SK-N-MC (cell line): ENCODE results near the gene FAU.

Experiments
- DNase-seq: peaks from one replicate; pipeline ENCODE4 v3.0.0-alpha.2; 2011; ENCODE audit warnings: low read depth, low spot score
- H3K27ac ChIP-seq: fragments of 200-600 bp; sonication (generic); 2 replicates; pipeline ENCODE4 v1.5.1; 2016; ENCODE audit warnings: mixed run types
- H3K36me3 ChIP-seq: fragments of 200-600 bp; sonication (generic); 2 replicates; pipeline ENCODE4 v1.6.1; 2017; ENCODE audit warnings: antibody characterized with exemption, low read length, mixed read lengths; ENCODE audit not compliant: insufficient read depth
- H3K4me3 ChIP-seq: fragments of 200-600 bp; sonication (generic); 2 replicates; pipeline ENCODE4 v1.5.1; 2016
- H3K9ac ChIP-seq: fragments of 200-600 bp; sonication (generic); 2 replicates; pipeline ENCODE4 v1.8.0; 2017; ENCODE audit warnings: mixed run types, mixed read lengths; ENCODE audit not compliant: insufficient read length
- H3K9me3 ChIP-seq: fragments of 200-600 bp; sonication (generic); 2 replicates; pipeline ENCODE4 v1.6.1; 2017; ENCODE audit warnings: low read depth, mild to moderate bottlenecking, antibody characterized with exemption, low read length, moderate library complexity, mixed read lengths
- EZH2 ChIP-seq: fragments of 200-600 bp; sonication (generic); IDR thresholded peaks from one replicate; pipeline ENCODE4 v1.6.1; 2017; ENCODE audit warnings: antibody characterized with exemption
- FOXP2 ChIP-seq: optimal IDR thresholded peaks from 2 replicates; pipeline ENCODE3; 2011; ENCODE audit warnings: mild to moderate bottlenecking, moderate library complexity; ENCODE audit not compliant: insufficient read depth; ENCODE audit errors: extremely low read length, control extremely low read depth
- POLR2AphosphoS5 ChIP-seq: IDR thresholded peaks from 2 replicates; pipeline ENCODE4 v1.6.1; 2012; ENCODE audit warnings: mild to moderate bottlenecking, low read depth, low read length, borderline replicate concordance

Gene FAU

GRCh38 chr11:65147352-65148075 lies 25.6 kb upstream of the FAU start:
- no peak overlapping the region for H3K27ac ChIP-seq
- DNase-seq: no peak
- TF ChIP-seq FOXP2: no peak
- TF ChIP-seq EZH2: no peak
- no peak for TF ChIP-seq POLR2AphosphoS5
- no peaks in the 10 kb centered on the region for H3K9me3 ChIP-seq
- H3K36me3 ChIP-seq: no peaks in the 10 kb centered on the region
- H3K9ac ChIP-seq: no peak overlapping the region
- no peak overlapping the region for H3K4me3 ChIP-seq

- no peak for DNase-seq
- H3K27ac ChIP-seq: no peak overlapping the region
- H3K9me3 ChIP-seq: no peaks in the 10 kb centered on the region
- no peak overlapping the region for H3K4me3 ChIP-seq
- TF ChIP-seq EZH2: no peak
- TF ChIP-seq POLR2AphosphoS5: no peak
- TF ChIP-seq FOXP2: no peak
- no peaks in the 10 kb centered on the region for H3K36me3 ChIP-seq
- H3K9ac ChIP-seq: no peak overlapping the region
Observed at GRCh38 chr11:65141896-65142494, 20.1 kb upstream of the FAU start.

DNA sequence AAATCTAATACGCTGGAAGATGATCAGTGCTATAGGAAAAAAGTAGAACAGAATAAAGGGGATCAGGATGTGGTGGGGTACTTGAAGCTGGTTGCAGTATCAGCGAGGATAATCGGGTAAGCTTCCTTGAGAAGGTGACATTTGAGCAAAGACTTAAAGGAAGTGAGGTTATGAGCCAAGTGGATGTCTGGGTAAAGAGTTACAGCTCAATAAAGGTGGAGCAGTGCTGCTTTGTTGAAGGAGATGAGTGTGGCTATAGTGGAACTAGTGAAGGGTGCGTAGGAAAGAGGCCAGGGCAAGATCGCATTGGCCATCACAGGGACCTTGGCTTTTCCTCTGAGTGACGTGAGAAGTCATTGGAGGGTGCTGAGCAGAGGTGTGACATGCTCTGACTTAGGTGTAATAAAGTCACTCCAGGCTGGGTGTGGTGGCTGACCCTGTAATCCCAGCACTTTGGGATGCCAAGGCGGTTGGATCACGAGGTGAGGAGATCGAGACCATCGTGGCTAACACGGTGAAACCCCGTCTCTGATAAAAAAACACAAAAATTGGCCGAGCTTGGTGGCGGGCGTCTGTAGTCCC lies 14.7 kb upstream of the FAU start:
- H3K9me3 ChIP-seq: no peaks in the 10 kb centered on the region

GRCh38 chr11:65135633-65136145 lies 13.8 kb upstream of the FAU start:
- TF ChIP-seq EZH2: no peak
- TF ChIP-seq FOXP2: no peak
- no peak overlapping the region for H3K27ac ChIP-seq
- peak overlapping the region; percentile 99 for H3K9ac ChIP-seq
- no peaks in the 10 kb centered on the region for H3K9me3 ChIP-seq
- no peak for DNase-seq
- peaks cover 9% of the 10 kb centered on the region; the same call in 1 of the 2 replicates for H3K36me3 ChIP-seq
- peak overlapping the region; percentile 100 for H3K4me3 ChIP-seq

More for the DNA sequence above, 14.7 kb upstream of the FAU start:
- TF ChIP-seq EZH2: no peak
- TF ChIP-seq FOXP2: no peak
- no peak for TF ChIP-seq POLR2AphosphoS5
- no peak overlapping the region for H3K4me3 ChIP-seq
- H3K36me3 ChIP-seq: no peaks in the 10 kb centered on the region; the same call in 1 of the 2 replicates
- DNase-seq: no peak
- no peak overlapping the region for H3K9ac ChIP-seq
- H3K27ac ChIP-seq: no peak overlapping the region

DNA sequence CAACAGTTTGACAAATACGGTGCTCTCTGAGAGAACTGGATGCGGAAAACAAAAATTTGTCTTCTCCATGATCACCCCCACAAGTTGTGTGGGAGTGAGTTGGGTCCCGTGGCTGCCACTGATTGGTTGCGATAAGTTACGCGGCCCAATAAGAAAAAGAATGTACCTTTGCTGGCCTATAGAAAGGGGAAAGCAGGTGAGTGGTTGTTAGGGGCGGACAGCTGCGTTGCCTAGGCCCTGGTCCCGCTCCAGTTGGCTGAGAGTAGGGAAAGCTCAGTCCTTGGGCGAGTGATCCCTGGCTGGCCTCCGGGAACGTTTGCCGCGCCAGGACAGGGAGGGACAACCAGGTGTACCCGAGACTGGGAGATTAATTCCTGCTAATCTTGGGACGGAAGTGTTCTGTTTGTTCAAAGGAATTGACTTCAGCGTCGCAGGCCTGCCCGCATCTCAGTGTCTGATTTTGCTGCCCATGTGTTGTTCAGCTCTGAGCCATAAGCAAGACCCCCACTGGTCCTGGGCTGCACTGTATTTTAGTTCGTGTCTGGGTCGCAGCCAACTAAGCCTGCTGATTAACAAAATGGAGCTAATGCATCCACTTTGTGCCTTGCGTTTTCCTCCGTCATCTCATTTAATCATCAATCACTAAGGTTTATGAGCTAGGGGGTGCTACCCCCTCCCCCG lies 13.2 kb upstream of the FAU start:
- H3K4me3 ChIP-seq: peak overlapping the region; percentile 100
- peak; percentile 89 for DNase-seq
- H3K9me3 ChIP-seq: no peaks in the 10 kb centered on the region
- H3K36me3 ChIP-seq: peaks cover 9% of the 10 kb centered on the region; the same call in 1 of the 2 replicates
- peak overlapping the region; percentile 99 for H3K27ac ChIP-seq
- H3K9ac ChIP-seq: peak overlapping the region; percentile 99
- TF ChIP-seq POLR2AphosphoS5: peak; percentile 85
- TF ChIP-seq EZH2: no peak
- no peak for TF ChIP-seq FOXP2

GRCh38 chr11:65134240-65134951 lies 12.5 kb upstream of the FAU start, which contains the start of gene SYVN1:
SYVN1 (minus strand) TSS chr11:65134519; CDS start chr11:65133601, 918 bp downstream.
- DNase-seq: peak; percentile 40
- Histone ChIP-seq H3K4me3 (peak within 1 kb of the TSS; percentile 100), H3K27ac (peak within 1 kb of the TSS; percentile 99), H3K9me3 (no peaks in the 10 kb centered on the region), H3K36me3 (peaks cover 9% of the 10 kb centered on the region; the same call in 1 of the 2 replicates), H3K9ac (peak within 1 kb of the TSS; percentile 99)
- TF ChIP-seq FOXP2: no peak
- TF ChIP-seq EZH2: no peak
- peak; percentile 90; the same call in 1 of the 2 replicates for TF ChIP-seq POLR2AphosphoS5

DNA sequence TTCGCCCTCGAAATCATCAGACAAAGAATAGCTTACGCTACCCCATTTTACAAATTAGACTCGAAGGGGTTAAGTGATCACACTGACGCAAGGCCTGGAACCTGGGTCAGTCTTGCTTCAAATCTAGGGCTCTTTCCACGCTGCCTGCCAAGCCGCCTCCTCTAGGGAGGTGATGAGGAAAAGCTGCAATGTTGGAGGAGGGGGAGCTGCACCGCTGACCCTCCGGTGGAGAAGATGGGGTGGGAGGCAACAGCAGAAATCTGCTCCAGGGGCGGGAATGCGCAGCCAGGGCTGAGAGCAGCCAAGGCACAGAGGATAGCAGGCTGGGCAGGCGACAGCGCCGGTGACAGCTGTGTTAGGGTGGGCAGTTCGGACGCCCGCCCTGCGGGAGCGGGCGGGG lies 11.8 kb upstream of the FAU start:
- no peaks in the 10 kb centered on the region for H3K9me3 ChIP-seq
- TF ChIP-seq POLR2AphosphoS5 (no peak), FOXP2 (no peak), EZH2 (no peak)
- DNase-seq: no peak
- H3K27ac ChIP-seq: no peak overlapping the region
- H3K4me3 ChIP-seq: peak overlapping the region; percentile 100
- peak overlapping the region; percentile 99 for H3K9ac ChIP-seq
- H3K36me3 ChIP-seq: peaks cover 11% of the 10 kb centered on the region; the same call in 1 of the 2 replicates
